Measurements from ENCODE around the gene RALGAPA1.

GRCh38 chr14:35576260-35576659 is 232.8 kb downstream of the RALGAPA1 start:
- TF ChIP-seq CTCF (IDR thresholded peaks at IDR 0.05), result no peak
- TF ChIP-seq, protein P1, sequence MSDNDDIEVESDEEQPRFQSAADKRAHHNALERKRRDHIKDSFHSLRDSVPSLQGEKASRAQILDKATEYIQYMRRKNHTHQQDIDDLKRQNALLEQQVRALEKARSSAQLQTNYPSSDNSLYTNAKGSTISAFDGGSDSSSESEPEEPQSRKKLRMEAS (CRISPR knock-in tag; IDR thresholded peaks at IDR 0.05), result no peak
- no peak for TF ChIP-seq USF1 (CRISPR knock-in tag; IDR thresholded peaks at IDR 0.05)
- no peak for TF ChIP-seq ZNF263 (CRISPR knock-in tag; IDR thresholded peaks at IDR 0.05; ENCODE audit: low read depth)
- TF ChIP-seq CBFB (CRISPR knock-in tag; IDR thresholded peaks at IDR 0.05; ENCODE audit: low read depth), result no peak
- TF ChIP-seq, protein P2, sequence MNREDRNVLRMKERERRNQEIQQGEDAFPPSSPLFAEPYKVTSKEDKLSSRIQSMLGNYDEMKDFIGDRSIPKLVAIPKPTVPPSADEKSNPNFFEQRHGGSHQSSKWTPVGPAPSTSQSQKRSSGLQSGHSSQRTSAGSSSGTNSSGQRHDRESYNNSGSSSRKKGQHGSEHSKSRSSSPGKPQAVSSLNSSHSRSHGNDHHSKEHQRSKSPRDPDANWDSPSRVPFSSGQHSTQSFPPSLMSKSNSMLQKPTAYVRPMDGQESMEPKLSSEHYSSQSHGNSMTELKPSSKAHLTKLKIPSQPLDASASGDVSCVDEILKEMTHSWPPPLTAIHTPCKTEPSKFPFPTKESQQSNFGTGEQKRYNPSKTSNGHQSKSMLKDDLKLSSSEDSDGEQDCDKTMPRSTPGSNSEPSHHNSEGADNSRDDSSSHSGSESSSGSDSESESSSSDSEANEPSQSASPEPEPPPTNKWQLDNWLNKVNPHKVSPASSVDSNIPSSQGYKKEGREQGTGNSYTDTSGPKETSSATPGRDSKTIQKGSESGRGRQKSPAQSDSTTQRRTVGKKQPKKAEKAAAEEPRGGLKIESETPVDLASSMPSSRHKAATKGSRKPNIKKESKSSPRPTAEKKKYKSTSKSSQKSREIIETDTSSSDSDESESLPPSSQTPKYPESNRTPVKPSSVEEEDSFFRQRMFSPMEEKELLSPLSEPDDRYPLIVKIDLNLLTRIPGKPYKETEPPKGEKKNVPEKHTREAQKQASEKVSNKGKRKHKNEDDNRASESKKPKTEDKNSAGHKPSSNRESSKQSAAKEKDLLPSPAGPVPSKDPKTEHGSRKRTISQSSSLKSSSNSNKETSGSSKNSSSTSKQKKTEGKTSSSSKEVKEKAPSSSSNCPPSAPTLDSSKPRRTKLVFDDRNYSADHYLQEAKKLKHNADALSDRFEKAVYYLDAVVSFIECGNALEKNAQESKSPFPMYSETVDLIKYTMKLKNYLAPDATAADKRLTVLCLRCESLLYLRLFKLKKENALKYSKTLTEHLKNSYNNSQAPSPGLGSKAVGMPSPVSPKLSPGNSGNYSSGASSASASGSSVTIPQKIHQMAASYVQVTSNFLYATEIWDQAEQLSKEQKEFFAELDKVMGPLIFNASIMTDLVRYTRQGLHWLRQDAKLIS (CRISPR knock-in tag; IDR thresholded peaks at IDR 0.05; ENCODE audit: borderline replicate concordance), result no peak
- no peak for TF ChIP-seq GABPB1 (CRISPR knock-in tag; IDR thresholded peaks at IDR 0.05)
- no peak for TF ChIP-seq CREB1 (CRISPR knock-in tag; IDR thresholded peaks at IDR 0.05)

Data from WTC11 (cell line).